GM18499 (cell line): ENCODE measurements around the gene LPIN1.
A peak's percentile ranks its signal among the peaks of the same experiment; 100 is the strongest.
"Not testable (repeated sequence)": the region's sequence is repeated elsewhere in the genome, so short reads cannot be mapped to it uniquely, and the experiment has no call there.

ENCODE experiments used
- ATAC-seq: cut with Tn5 transposase; IDR thresholded peaks from one replicate; pipeline ENCODE4 v1.9.1; 2021; ENCODE audit warnings: moderate number of reproducible peaks; ENCODE audit not compliant: insufficient read depth, unreplicated experiment

Gene LPIN1

GRCh38 chr2:11856095-11856494 is 109.7 kb downstream of the LPIN1 start:
- no peak for ATAC-seq

- ATAC-seq: no peak
Observed at GRCh38 chr2:11858883-11859282, 112.5 kb downstream of the LPIN1 start.

- ATAC-seq: not testable (repeated sequence)
Observed at GRCh38 chr2:11859975-11860374, 113.5 kb downstream of the LPIN1 start.

GRCh38 chr2:11861044-11861443 is 114.6 kb downstream of the LPIN1 start:
- ATAC-seq: no peak

- no peak for ATAC-seq
Observed at GRCh38 chr2:11862049-11862448, 115.6 kb downstream of the LPIN1 start.

- no peak for ATAC-seq
Observed at GRCh38 chr2:11863103-11863502, 116.7 kb downstream of the LPIN1 start.

GRCh38 chr2:11863513-11864328 is 117.3 kb downstream of the LPIN1 start:
- ATAC-seq: no peak

GRCh38 chr2:11864724-11865123 is 118.3 kb downstream of the LPIN1 start:
- no peak for ATAC-seq

GRCh38 chr2:11865378-11865777 is 118.9 kb downstream of the LPIN1 start:
- ATAC-seq: no peak

GRCh38 chr2:11865805-11866204 is 119.4 kb downstream of the LPIN1 start:
- no peak for ATAC-seq

GRCh38 chr2:11866358-11867335 is 120.2 kb downstream of the LPIN1 start:
- peak; percentile 29 for ATAC-seq

GRCh38 chr2:11867926-11868325 is 121.5 kb downstream of the LPIN1 start:
- ATAC-seq: no peak

GRCh38 chr2:11869391-11869991 is 123.1 kb downstream of the LPIN1 start:
- ATAC-seq: no peak

GRCh38 chr2:11870064-11870463 is 123.6 kb downstream of the LPIN1 start:
- ATAC-seq: no peak

- no peak for ATAC-seq
Observed at GRCh38 chr2:11870584-11870983, 124.2 kb downstream of the LPIN1 start.

GRCh38 chr2:11871421-11871820 is 125.0 kb downstream of the LPIN1 start:
- no peak for ATAC-seq

- no peak for ATAC-seq
Observed at GRCh38 chr2:11872247-11872947, 126.0 kb downstream of the LPIN1 start.

GRCh38 chr2:11872948-11873269 is 126.5 kb downstream of the LPIN1 start:
- ATAC-seq: no peak

- ATAC-seq: no peak
Observed at GRCh38 chr2:11873356-11874154, 127.1 kb downstream of the LPIN1 start.

GRCh38 chr2:11874861-11875260 is 128.4 kb downstream of the LPIN1 start:
- no peak for ATAC-seq
